Prostate gland (tissue), 2 donors: ENCODE data around the gene SEMA6A.

ENCODE experiments used
- POLR2A ChIP-seq: fragments of 450-650 bp; IDR thresholded peaks from one replicate; pipeline ENCODE4 v1.6.1; 2016; ENCODE audit warnings: antibody characterized with exemption, mild to moderate bottlenecking
- TF ChIP-seq, protein P1 (sequence below), 4 experiments: fragments of 200-600 bp in 2 of 4; fragments of 450-650 bp in 2 of 4; sonication (generic) in 2 of 4; IDR thresholded peaks; 1 replicate in 3 of 4; 2 replicates in 1 of 4; pipeline ENCODE4 v1.5.1; 2016 to 2019; ENCODE audit warnings: antibody characterized with exemption in 4 of 4, mild to moderate bottlenecking in 2 of 4, moderate library complexity in 2 of 4

DNA sequence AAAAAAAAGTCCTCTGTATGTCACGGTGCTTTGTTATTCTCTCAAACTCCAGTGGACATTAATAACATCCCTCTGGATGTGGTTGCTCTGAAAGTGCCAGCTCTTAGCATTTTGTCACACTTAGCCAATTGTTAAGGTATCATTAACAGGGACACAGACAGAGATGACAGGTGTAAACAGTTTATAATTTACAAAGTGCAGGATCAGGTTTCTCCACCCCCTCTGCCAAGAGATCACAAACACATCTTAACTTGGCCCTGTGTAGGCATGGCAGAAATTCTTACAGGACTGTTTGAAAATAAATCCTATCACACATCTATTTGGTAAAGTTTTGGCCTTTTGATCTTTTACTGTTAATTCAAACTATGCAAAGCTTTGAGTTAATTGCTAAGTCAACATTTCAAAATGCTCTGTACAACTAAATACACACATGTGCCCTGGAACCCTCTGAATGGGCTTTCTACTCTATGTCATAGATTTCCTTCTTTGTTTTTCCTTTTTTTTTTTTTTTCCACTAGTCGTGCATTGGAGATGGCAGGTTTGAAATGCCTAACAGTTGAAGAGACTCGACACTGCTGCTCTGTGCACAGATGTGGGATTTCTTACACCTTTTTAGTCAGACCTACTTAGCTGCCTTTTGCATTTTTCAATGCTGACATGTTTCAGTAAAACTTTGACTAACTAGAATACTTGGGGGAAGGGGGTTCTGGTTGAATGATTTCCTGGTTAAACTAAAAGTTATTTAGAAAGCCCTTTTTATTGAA, 41.7 kb downstream of the SEMA6A start:
- TF ChIP-seq, protein P1, sequence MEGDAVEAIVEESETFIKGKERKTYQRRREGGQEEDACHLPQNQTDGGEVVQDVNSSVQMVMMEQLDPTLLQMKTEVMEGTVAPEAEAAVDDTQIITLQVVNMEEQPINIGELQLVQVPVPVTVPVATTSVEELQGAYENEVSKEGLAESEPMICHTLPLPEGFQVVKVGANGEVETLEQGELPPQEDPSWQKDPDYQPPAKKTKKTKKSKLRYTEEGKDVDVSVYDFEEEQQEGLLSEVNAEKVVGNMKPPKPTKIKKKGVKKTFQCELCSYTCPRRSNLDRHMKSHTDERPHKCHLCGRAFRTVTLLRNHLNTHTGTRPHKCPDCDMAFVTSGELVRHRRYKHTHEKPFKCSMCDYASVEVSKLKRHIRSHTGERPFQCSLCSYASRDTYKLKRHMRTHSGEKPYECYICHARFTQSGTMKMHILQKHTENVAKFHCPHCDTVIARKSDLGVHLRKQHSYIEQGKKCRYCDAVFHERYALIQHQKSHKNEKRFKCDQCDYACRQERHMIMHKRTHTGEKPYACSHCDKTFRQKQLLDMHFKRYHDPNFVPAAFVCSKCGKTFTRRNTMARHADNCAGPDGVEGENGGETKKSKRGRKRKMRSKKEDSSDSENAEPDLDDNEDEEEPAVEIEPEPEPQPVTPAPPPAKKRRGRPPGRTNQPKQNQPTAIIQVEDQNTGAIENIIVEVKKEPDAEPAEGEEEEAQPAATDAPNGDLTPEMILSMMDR (IDR thresholded peaks at IDR 0.05): no peak
- no peak for TF ChIP-seq POLR2A
